NCI-H1105 treated with DMSO at 0.1 percent for 48 hours (cell line): ENCODE results near the gene SLC5A6.
A peak's percentile ranks its signal among the peaks of the same experiment; 100 is the strongest.

ENCODE experiments used
- DNase-seq: peaks from one replicate; lab custom pipeline; 2025; lab: John Stamatoyannopoulos, UW

The SLC5A6 gene

GRCh38 chr2:27211943-27212625 lies at the start of gene SLC5A6, which contains the start of gene ATRAID:
TSS of gene SLC5A6 (minus strand) at chr2:27212268. CDS start at chr2:27207650, 4,618 bp downstream.
TSS of gene ATRAID (plus strand) at chr2:27212041. CDS start at chr2:27212369, 328 bp downstream.
- DNase-seq, result peak; percentile 78

- no peak for DNase-seq
Measured at GRCh38 chr2:27261241-27261925, 49.3 kb upstream of the SLC5A6 start.

- DNase-seq, result no peak
Measured at GRCh38 chr2:27258051-27258450, 46.0 kb upstream of the SLC5A6 start.

GRCh38 chr2:27256855-27257454 lies 44.9 kb upstream of the SLC5A6 start:
- DNase-seq, result no peak

GRCh38 chr2:27255660-27256059 lies 43.6 kb upstream of the SLC5A6 start:
- no peak for DNase-seq

GRCh38 chr2:27255187-27255586 lies 43.1 kb upstream of the SLC5A6 start:
- DNase-seq, result no peak

GRCh38 chr2:27251766-27252165 lies 39.7 kb upstream of the SLC5A6 start:
- no peak for DNase-seq

- no peak for DNase-seq
Measured at GRCh38 chr2:27250652-27251379, 38.7 kb upstream of the SLC5A6 start.

- no peak for DNase-seq
Measured at GRCh38 chr2:27249891-27250651, 38.0 kb upstream of the SLC5A6 start.

GRCh38 chr2:27249159-27249890 lies 37.3 kb upstream of the SLC5A6 start:
- DNase-seq, result no peak

- no peak for DNase-seq
Measured at GRCh38 chr2:27247893-27248292, 35.8 kb upstream of the SLC5A6 start.

- DNase-seq, result no peak
Measured at GRCh38 chr2:27245626-27246025, 33.6 kb upstream of the SLC5A6 start.

GRCh38 chr2:27245116-27245515 lies 33.0 kb upstream of the SLC5A6 start:
- no peak for DNase-seq

- DNase-seq, result no peak
Measured at GRCh38 chr2:27243391-27244130, 31.5 kb upstream of the SLC5A6 start.

GRCh38 chr2:27242614-27242951 lies 30.5 kb upstream of the SLC5A6 start:
- no peak for DNase-seq

GRCh38 chr2:27241761-27242613 lies 29.9 kb upstream of the SLC5A6 start:
- no peak for DNase-seq

GRCh38 chr2:27240406-27240805 lies 28.3 kb upstream of the SLC5A6 start:
- no peak for DNase-seq

- no peak for DNase-seq
Measured at GRCh38 chr2:27238976-27239375, 26.9 kb upstream of the SLC5A6 start.

- no peak for DNase-seq
Measured at GRCh38 chr2:27237341-27237945, 25.4 kb upstream of the SLC5A6 start.
